Neural cell (in vitro differentiated cells): ENCODE measurements around the gene ADNP2. TPM values are rescaled to one million over a fixed set of nuclear protein-coding genes. Genes with fewer than 3 reads are reported as not detected.

ENCODE experiments used
- H2AFZ ChIP-seq: fragments of 200-600, 300-800 bp; sonication (generic), shearing (Covaris generic); 2 replicates; pipeline ENCODE4 v1.6.0; 2014; ENCODE audit warnings: low read depth, mild to moderate bottlenecking, antibody characterized with exemption, low read length, moderate library complexity
- H3F3A ChIP-seq: fragments of 200-600 bp; shearing (Covaris generic); 2 replicates; pipeline ENCODE4 v1.6.1; 2016; ENCODE audit warnings: mild to moderate bottlenecking, moderate library complexity, mixed read lengths, antibody characterized with exemption, low read length; ENCODE audit not compliant: insufficient read depth, poor library complexity, severe bottlenecking
- H3K27ac ChIP-seq: fragments of 200-600, 300-800 bp; sonication (generic), shearing (Covaris generic); 2 replicates; pipeline ENCODE4 v1.5.1; 2014; ENCODE audit warnings: mild to moderate bottlenecking, low read length, moderate library complexity
- H3K27me3 ChIP-seq: fragments of 300-800, 200-600 bp; sonication (generic), shearing (Covaris generic); 2 replicates; pipeline ENCODE4 v1.6.0; 2014; ENCODE audit warnings: mild to moderate bottlenecking, low read depth, low read length, moderate library complexity; ENCODE audit not compliant: insufficient read depth
- H3K36me3 ChIP-seq: fragments of 300-800, 200-600 bp; sonication (generic), shearing (Covaris generic); 2 replicates; pipeline ENCODE4 v1.5.1; 2014; ENCODE audit warnings: mild to moderate bottlenecking, antibody characterized with exemption, low read length, moderate library complexity; ENCODE audit not compliant: insufficient read depth
- H3K4me2 ChIP-seq: fragments of 300-800, 200-600 bp; sonication (generic), shearing (Covaris generic); 2 replicates; pipeline ENCODE4 v1.6.0; 2014; ENCODE audit warnings: mild to moderate bottlenecking, low read length
- H3K4me3 ChIP-seq: fragments of 300-800, 200-600 bp; sonication (generic), shearing (Covaris generic); 2 replicates; pipeline ENCODE4 v1.5.1; 2014; ENCODE audit warnings: mild to moderate bottlenecking, low read length, moderate library complexity
- H3K79me2 ChIP-seq: fragments of 200-600 bp; shearing (Covaris generic); replicated peaks from 2 replicates; pipeline ENCODE4 v1.6.0; 2014; ENCODE audit warnings: mild to moderate bottlenecking, low read length, moderate library complexity; ENCODE audit not compliant: insufficient read depth
- H3K9ac ChIP-seq: fragments of 300-800, 200-600 bp; sonication (generic), shearing (Covaris generic); 2 replicates; pipeline ENCODE4 v1.6.1; 2016; ENCODE audit warnings: mild to moderate bottlenecking, low read length, mixed read lengths
- H3K9me2 ChIP-seq: fragments of 200-600 bp; shearing (Covaris generic); 2 replicates; pipeline ENCODE4 v1.6.1; 2016; ENCODE audit warnings: mild to moderate bottlenecking, low read length, mixed read lengths; ENCODE audit not compliant: insufficient read depth
- H3K9me3 ChIP-seq: fragments of 200-600, 300-800 bp; sonication (generic), shearing (Covaris generic); 2 replicates; pipeline ENCODE4 v1.6.1; 2016; ENCODE audit warnings: mild to moderate bottlenecking, mixed run types, low read length, moderate library complexity, mixed read lengths
- H4K20me1 ChIP-seq: fragments of 200-600 bp; shearing (Covaris generic); 2 replicates; pipeline ENCODE4 v1.6.1; 2016; ENCODE audit warnings: mild to moderate bottlenecking, mixed run types; ENCODE audit not compliant: insufficient read depth
- CTCF ChIP-seq: fragments of 450-650 bp; IDR thresholded peaks from 2 replicates; pipeline ENCODE4 v1.5.1; 2014; ENCODE audit warnings: antibody characterized with exemption, mild to moderate bottlenecking, moderate library complexity; ENCODE audit not compliant: poor library complexity, severe bottlenecking
- EP300 ChIP-seq: fragments of 450-650 bp; conservative IDR thresholded peaks from 2 replicates; pipeline ENCODE4 v1.6.1; 2014; ENCODE audit warnings: antibody characterized with exemption, mild to moderate bottlenecking, moderate library complexity; ENCODE audit not compliant: poor library complexity, severe bottlenecking
- EZH2 ChIP-seq: fragments of 200-600, 300-800 bp; shearing (Covaris generic), sonication (generic); IDR thresholded peaks from 2 replicates; pipeline ENCODE4 v1.6.1; 2014; ENCODE audit warnings: antibody characterized with exemption, low read length, borderline replicate concordance, mild to moderate bottlenecking; ENCODE audit not compliant: insufficient read depth, poor library complexity, severe bottlenecking
- MXI1 ChIP-seq: fragments of 450-650 bp; conservative IDR thresholded peaks from 2 replicates; pipeline ENCODE4 v1.6.1; 2014; ENCODE audit warnings: antibody characterized with exemption, mild to moderate bottlenecking; ENCODE audit not compliant: poor library complexity, severe bottlenecking
- POLR2AphosphoS5 ChIP-seq: IDR thresholded peaks from 2 replicates; pipeline ENCODE4 v1.6.1; 2012
- RAD21 ChIP-seq: fragments of 450-650 bp; conservative IDR thresholded peaks from 2 replicates; pipeline ENCODE4 v1.6.1; 2014; ENCODE audit warnings: antibody characterized with exemption, mild to moderate bottlenecking, moderate library complexity
- SMC3 ChIP-seq: fragments of 450-650 bp; conservative IDR thresholded peaks from 2 replicates; pipeline ENCODE4 v1.6.1; 2014; ENCODE audit warnings: antibody characterized with exemption, mild to moderate bottlenecking, moderate library complexity; ENCODE audit not compliant: poor library complexity
- TAF1 ChIP-seq: IDR thresholded peaks from 2 replicates; pipeline ENCODE4 v1.6.1; 2012; ENCODE audit warnings: low read depth
- polyA minus RNA-seq: library from RNA; depleted of rRNA, polyadenylated mRNA; stranded (reverse); fragments of >200 nt; gene quantifications from 2 replicates; pipeline ENCODE4 v1.2.3, GENCODE V29; 2014
- polyA plus RNA-seq: library from polyadenylated mRNA; depleted of rRNA; stranded (reverse); fragments of >200 nt; gene quantifications from 2 replicates; pipeline ENCODE4 v1.2.3, GENCODE V29; 2014
- TF ChIP-seq, protein P1 (sequence below): IDR thresholded peaks from 2 replicates; pipeline ENCODE4 v1.6.1; 2012; ENCODE audit warnings: borderline replicate concordance

The ADNP2 gene
- polyA plus RNA-seq (15.8 and 16.9 TPM in 2 replicates), polyA minus RNA-seq (52.3 and 54.5 TPM in 2 replicates)

DNA sequence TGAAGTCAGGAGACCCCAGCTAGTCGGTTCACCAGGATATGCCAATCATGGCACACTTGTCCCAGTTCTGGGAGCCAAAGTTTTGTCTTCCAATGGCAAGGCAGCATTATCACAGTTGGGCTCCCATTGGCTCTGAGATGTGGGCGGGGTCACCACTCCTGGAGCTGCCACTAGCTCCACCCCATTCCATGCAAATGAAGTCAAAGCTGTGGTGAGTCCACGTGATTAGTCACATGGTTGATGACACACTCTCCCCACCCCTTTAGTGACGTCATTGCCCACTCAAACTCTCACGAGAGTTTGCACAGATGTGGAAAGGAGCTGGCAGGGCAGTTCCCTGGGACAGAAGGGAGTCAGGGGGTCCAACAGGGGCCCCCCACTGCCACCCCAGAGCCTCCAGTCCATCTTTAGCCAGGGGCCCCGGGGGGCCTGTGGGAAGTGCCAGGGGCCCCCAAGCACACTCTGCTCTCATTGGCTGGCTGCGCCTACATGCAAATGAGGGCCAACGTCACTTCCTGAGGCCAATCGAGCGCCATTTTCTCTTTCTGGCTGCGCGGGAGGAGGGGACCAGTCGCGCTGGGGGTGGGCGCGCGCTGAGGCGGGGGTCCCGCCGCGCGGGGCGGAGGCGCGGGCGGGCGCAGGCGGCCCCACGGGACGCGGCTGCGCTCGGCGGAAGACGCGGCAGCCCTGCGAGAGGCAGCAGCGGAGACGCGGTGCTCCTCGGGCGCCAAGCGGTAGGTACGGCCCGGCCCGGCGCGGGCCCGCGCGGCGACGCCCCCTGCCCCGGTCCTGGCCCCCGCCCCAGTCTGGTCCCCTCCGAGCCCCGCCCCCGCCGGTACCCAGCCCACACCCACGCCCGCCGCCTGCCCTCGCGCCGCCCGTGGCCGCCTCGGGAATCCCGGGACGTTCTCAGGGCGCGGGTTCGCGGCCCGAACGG, at the start of gene ADNP2:
ADNP2 (plus strand) TSS at position 524 of the 937 bp plus-strand sequence. CDS start 8,281 bp downstream, outside the sequence.
- TF ChIP-seq EZH2 (no peak), SMC3 (peak; percentile 10), MXI1 (peak; percentile 11), POLR2AphosphoS5 (peak; percentile 86), EP300 (peak; percentile 61)
- Histone ChIP-seq H4K20me1 (no peaks in the 10 kb centered on the region), H3K9me3 (no peaks in the 10 kb centered on the region), H3K27ac (peak within 1 kb of the TSS; percentile 82), H3F3A (no peaks in the 10 kb centered on the region), H3K9me2 (no peaks in the 10 kb centered on the region), H3K4me2 (peak within 1 kb of the TSS; percentile 86), H3K9ac (peak within 1 kb of the TSS; percentile 81), H3K27me3 (no peaks in the 10 kb centered on the region), H3K36me3 (no peaks in the 10 kb centered on the region), H2AFZ (peak within 1 kb of the TSS; percentile 46), H3K4me3 (peak within 1 kb of the TSS; percentile 70), H3K79me2 (peaks cover 32% of the 10 kb centered on the region)

DNA sequence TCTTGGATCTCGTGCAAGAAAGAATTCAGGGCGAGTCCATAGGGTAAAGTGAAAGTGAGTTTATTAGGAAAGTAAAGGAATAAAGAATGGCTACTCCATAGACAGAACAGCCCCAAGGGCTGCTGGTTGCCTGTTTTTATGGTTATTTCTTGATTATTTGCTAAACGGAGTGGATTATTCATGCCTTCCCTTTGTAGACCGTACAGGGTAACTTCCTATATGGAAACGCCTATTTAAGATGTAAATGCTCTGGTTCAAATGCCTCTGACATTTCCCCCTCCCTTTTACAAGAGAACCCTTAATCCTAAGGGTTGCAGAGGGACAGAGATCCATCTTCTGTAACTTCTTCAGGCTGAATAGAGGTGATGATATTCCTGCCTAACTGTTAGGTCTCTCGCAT, 49.1 kb upstream of the ADNP2 start:
- Histone ChIP-seq H3K9me2 (no peaks in the 10 kb centered on the region), H3K4me3 (no peak overlapping the region), H3K27me3 (no peaks in the 10 kb centered on the region), H3K36me3 (no peaks in the 10 kb centered on the region), H3K9ac (no peak overlapping the region), H3K79me2 (no peaks in the 10 kb centered on the region), H3K27ac (no peak overlapping the region), H3F3A (no peaks in the 10 kb centered on the region), H4K20me1 (no peaks in the 10 kb centered on the region), H3K9me3 (peaks cover 4% of the 10 kb centered on the region), H3K4me2 (no peak overlapping the region), H2AFZ (no peak overlapping the region)
- no peak for TF ChIP-seq RAD21
- TF ChIP-seq POLR2AphosphoS5: no peak
- TF ChIP-seq TAF1: no peak

DNA sequence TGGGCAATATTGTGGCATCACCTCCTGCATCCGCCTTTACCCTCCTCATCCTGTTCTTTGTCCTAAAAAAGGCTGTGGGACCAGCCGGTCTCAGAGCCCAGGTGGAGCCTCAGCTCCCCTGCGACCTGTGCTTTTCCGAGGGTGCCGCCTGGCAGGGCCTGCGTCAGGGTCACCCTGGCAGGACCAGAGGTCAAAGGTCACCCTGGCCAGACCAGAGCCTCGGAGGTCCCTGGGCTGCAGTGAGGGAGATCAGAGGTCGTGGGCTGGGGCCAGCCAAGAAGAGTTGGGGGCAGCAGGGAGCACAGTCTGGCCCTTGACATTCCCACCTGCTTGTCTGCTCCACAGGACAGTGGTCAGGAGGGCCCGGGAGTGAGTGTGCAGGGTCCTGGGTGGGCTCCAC, 43.4 kb upstream of the ADNP2 start:
- Histone ChIP-seq H3K79me2 (no peaks in the 10 kb centered on the region), H3K27ac (no peak overlapping the region), H4K20me1 (no peaks in the 10 kb centered on the region), H2AFZ (no peak overlapping the region), H3K27me3 (no peaks in the 10 kb centered on the region), H3K9me3 (no peaks in the 10 kb centered on the region), H3K36me3 (no peaks in the 10 kb centered on the region), H3K4me3 (no peak overlapping the region), H3K4me2 (no peak overlapping the region), H3K9me2 (no peaks in the 10 kb centered on the region), H3F3A (no peaks in the 10 kb centered on the region), H3K9ac (no peak overlapping the region)
- TF ChIP-seq RAD21: no peak
- no peak for TF ChIP-seq POLR2AphosphoS5
- no peak for TF ChIP-seq CTCF
- TF ChIP-seq SMC3: no peak
- TF ChIP-seq, protein P1, sequence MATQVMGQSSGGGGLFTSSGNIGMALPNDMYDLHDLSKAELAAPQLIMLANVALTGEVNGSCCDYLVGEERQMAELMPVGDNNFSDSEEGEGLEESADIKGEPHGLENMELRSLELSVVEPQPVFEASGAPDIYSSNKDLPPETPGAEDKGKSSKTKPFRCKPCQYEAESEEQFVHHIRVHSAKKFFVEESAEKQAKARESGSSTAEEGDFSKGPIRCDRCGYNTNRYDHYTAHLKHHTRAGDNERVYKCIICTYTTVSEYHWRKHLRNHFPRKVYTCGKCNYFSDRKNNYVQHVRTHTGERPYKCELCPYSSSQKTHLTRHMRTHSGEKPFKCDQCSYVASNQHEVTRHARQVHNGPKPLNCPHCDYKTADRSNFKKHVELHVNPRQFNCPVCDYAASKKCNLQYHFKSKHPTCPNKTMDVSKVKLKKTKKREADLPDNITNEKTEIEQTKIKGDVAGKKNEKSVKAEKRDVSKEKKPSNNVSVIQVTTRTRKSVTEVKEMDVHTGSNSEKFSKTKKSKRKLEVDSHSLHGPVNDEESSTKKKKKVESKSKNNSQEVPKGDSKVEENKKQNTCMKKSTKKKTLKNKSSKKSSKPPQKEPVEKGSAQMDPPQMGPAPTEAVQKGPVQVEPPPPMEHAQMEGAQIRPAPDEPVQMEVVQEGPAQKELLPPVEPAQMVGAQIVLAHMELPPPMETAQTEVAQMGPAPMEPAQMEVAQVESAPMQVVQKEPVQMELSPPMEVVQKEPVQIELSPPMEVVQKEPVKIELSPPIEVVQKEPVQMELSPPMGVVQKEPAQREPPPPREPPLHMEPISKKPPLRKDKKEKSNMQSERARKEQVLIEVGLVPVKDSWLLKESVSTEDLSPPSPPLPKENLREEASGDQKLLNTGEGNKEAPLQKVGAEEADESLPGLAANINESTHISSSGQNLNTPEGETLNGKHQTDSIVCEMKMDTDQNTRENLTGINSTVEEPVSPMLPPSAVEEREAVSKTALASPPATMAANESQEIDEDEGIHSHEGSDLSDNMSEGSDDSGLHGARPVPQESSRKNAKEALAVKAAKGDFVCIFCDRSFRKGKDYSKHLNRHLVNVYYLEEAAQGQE: no peak
- TF ChIP-seq TAF1: no peak
- no peak for TF ChIP-seq EZH2
- TF ChIP-seq MXI1: no peak
- TF ChIP-seq EP300: no peak
